Lower leg skin (tissue), 4 donors: Measurements from ENCODE around the gene GLT1D1. TPM values are rescaled to one million over a fixed set of nuclear protein-coding genes. Genes with fewer than 3 reads are reported as not detected.

Source experiments
- DNase-seq, 2 donors: peaks; one replicate each; pipeline ENCODE4 v3.0.0-alpha.2; 2019; ENCODE audit warnings: low spot score in 2 of 2
- H3K4me3 ChIP-seq: fragments of 200-600 bp; sonication (generic); 2 replicates; pipeline ENCODE4 v1.5.1; 2017; ENCODE audit warnings: mild to moderate bottlenecking, low read depth; ENCODE audit not compliant: poor library complexity, severe bottlenecking
- POLR2A ChIP-seq, 2 donors: fragments of 450-650 bp; IDR thresholded peaks; one replicate each; pipeline ENCODE4 v1.6.1; 2016 to 2017; ENCODE audit warnings: antibody characterized with exemption in 2 of 2, mild to moderate bottlenecking in 1 of 2, moderate library complexity in 1 of 2
- WGBS, 2 donors: methylation state at CpG; one replicate each; pipeline ENCODE4 v1.1.5; 2018; 5-methylcytosine and 5-hydroxymethylcytosine counted together
- intact Hi-C: fragments of 100-400 bp; cut with DNase I; formaldehyde crosslinking; loops from one replicate; pipeline ENCODE4 v1.15.0; 2023; ENCODE audit warnings: low total_unique reads
- total RNA-seq, 4 donors: library from RNA; depleted of rRNA; stranded (reverse); fragments of >200 nt; gene quantifications; one replicate each; pipeline ENCODE4 v1.1.0, GENCODE V29; 2016
- TF ChIP-seq, protein P1 (sequence below), 3 donors: fragments of 450-650 bp; IDR thresholded peaks; one replicate each; pipeline ENCODE4 v1.5.1; 2016; ENCODE audit warnings: antibody characterized with exemption in 3 of 3, mild to moderate bottlenecking in 3 of 3, moderate library complexity in 2 of 3

The GLT1D1 gene
- total RNA-seq, 4 donors from 2014 or later, result 1.5 to 2.2 (median 1.9) TPM

DNA sequence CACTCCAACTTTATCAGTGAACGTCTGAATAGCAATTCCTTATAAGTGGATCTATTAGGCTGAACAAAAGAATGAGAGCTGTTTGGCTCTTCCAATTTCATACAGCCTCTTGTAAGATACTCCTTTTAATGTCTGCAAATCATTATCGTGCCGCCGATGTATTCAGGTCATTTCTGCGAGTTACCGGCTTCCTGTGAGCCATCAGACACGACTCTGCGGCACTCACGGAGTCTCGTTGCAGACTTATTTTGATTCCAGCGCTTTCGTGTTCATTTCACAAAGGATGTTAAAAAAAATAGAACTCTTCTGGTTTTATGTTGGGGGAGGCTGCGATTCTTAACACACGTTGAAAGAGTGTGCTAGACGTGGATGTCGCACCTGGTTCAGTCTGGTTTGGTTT lies 106.6 kb downstream of the GLT1D1 start:
- TF ChIP-seq, protein P1, sequence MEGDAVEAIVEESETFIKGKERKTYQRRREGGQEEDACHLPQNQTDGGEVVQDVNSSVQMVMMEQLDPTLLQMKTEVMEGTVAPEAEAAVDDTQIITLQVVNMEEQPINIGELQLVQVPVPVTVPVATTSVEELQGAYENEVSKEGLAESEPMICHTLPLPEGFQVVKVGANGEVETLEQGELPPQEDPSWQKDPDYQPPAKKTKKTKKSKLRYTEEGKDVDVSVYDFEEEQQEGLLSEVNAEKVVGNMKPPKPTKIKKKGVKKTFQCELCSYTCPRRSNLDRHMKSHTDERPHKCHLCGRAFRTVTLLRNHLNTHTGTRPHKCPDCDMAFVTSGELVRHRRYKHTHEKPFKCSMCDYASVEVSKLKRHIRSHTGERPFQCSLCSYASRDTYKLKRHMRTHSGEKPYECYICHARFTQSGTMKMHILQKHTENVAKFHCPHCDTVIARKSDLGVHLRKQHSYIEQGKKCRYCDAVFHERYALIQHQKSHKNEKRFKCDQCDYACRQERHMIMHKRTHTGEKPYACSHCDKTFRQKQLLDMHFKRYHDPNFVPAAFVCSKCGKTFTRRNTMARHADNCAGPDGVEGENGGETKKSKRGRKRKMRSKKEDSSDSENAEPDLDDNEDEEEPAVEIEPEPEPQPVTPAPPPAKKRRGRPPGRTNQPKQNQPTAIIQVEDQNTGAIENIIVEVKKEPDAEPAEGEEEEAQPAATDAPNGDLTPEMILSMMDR (IDR thresholded peaks at IDR 0.05), result no peak
- no peak for TF ChIP-seq POLR2A (IDR thresholded peaks at IDR 0.05)
- DNase-seq, result no peak
- intact Hi-C loops, result no loop called here
- 66 to 72% methylated on average over 16 of the region's 16 CpGs for WGBS, 2 donors
- no peak overlapping the region for H3K4me3 ChIP-seq

- TF ChIP-seq POLR2A (IDR thresholded peaks at IDR 0.05), result no peak
- TF ChIP-seq, protein P1 (IDR thresholded peaks at IDR 0.05), result no peak
- DNase-seq, result no peak
- H3K4me3 ChIP-seq, result no peak overlapping the region
- intact Hi-C loops, result no loop called here
- WGBS, 2 donors, result 77 to 81% methylated on average over 8 of the region's 8 CpGs
Measured at GRCh38 chr12:128961308-128961902, 108.1 kb downstream of the GLT1D1 start.

- no peak for DNase-seq
- TF ChIP-seq POLR2A (IDR thresholded peaks at IDR 0.05), result no peak
- TF ChIP-seq, protein P1 (IDR thresholded peaks at IDR 0.05), result no peak
- intact Hi-C loops, result no loop called here
- 81 to 93% methylated on average over 11 of the region's 11 CpGs for WGBS, 2 donors
- no peak overlapping the region for H3K4me3 ChIP-seq
Measured at GRCh38 chr12:128961957-128962356, 108.7 kb downstream of the GLT1D1 start.

GRCh38 chr12:128966203-128966810 lies 113.0 kb downstream of the GLT1D1 start:
- intact Hi-C loops, result no loop called here
- TF ChIP-seq, protein P1 (IDR thresholded peaks at IDR 0.05), result no peak
- TF ChIP-seq POLR2A (IDR thresholded peaks at IDR 0.05), result no peak
- no peak for DNase-seq
- H3K4me3 ChIP-seq, result no peak overlapping the region
- WGBS, 2 donors, result 37 to 47% methylated on average over 6 of the region's 6 CpGs

DNA sequence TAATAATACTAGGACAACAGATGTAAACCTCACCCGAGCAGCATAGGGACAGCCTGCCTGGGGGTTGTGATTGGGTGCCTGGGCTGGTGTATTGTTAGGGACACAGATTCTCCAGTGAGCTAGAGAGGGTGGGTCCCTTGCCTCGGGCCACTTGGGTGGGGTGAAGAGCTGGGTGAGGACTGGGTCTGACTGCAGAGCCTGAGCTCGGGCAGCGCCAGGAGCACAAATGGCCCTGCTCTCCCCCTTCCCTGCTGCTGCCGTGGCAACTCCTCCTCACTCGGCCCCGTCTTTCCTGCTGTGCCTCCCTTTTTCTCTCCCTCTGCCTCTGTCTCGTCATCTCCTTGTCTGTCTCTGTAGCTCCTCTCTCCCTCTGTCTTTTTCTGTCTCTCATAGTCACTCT lies 115.4 kb downstream of the GLT1D1 start:
- no peak overlapping the region for H3K4me3 ChIP-seq
- TF ChIP-seq, protein P1 (IDR thresholded peaks at IDR 0.05), result no peak
- TF ChIP-seq POLR2A (IDR thresholded peaks at IDR 0.05), result no peak
- 18 to 26% methylated on average over 8 of the region's 8 CpGs for WGBS, 2 donors
- no peak for DNase-seq
- intact Hi-C loops, result no loop called here
